Kidney capillary endothelial cell (primary cell): ENCODE results near the gene NIPAL1.

Source experiments
- DNase-seq: peaks from one replicate; pipeline ENCODE4 v3.0.0-alpha.2; 2018; ENCODE audit warnings: low spot score

NIPAL1 gene

GRCh38 chr4:48027653-48028052 is 11.1 kb downstream of the NIPAL1 start:
- no peak for DNase-seq

GRCh38 chr4:48028696-48029095 is 12.1 kb downstream of the NIPAL1 start:
- no peak for DNase-seq

GRCh38 chr4:48030470-48030869 is 13.9 kb downstream of the NIPAL1 start:
- no peak for DNase-seq

- no peak for DNase-seq
These were observed 15.4 kb downstream of the NIPAL1 start for GRCh38 chr4:48031802-48032525.

GRCh38 chr4:48032721-48033120 is 16.1 kb downstream of the NIPAL1 start:
- no peak for DNase-seq

- DNase-seq: no peak
These were observed 16.8 kb downstream of the NIPAL1 start for GRCh38 chr4:48033412-48033811.

- peak; percentile 11 for DNase-seq
These were observed 17.3 kb downstream of the NIPAL1 start for GRCh38 chr4:48033825-48034413.

- DNase-seq: no peak
These were observed 19.4 kb downstream of the NIPAL1 start for GRCh38 chr4:48035952-48036351.

- DNase-seq: no peak
These were observed 20.5 kb downstream of the NIPAL1 start for GRCh38 chr4:48037117-48037462.

GRCh38 chr4:48038666-48039065 is 22.1 kb downstream of the NIPAL1 start:
- DNase-seq: no peak

GRCh38 chr4:48039561-48039960 is 23.0 kb downstream of the NIPAL1 start:
- DNase-seq: no peak

GRCh38 chr4:48041535-48042137 is 25.1 kb downstream of the NIPAL1 start:
- no peak for DNase-seq

- DNase-seq: no peak
These were observed 26.4 kb downstream of the NIPAL1 start for GRCh38 chr4:48042979-48043461.

GRCh38 chr4:48043504-48043903 is 26.9 kb downstream of the NIPAL1 start:
- no peak for DNase-seq

GRCh38 chr4:48044298-48044697 is 27.7 kb downstream of the NIPAL1 start:
- no peak for DNase-seq

- no peak for DNase-seq
These were observed 29.5 kb downstream of the NIPAL1 start for GRCh38 chr4:48046059-48046458.

- DNase-seq: no peak
These were observed 30.9 kb downstream of the NIPAL1 start for GRCh38 chr4:48047421-48047844.

- DNase-seq: no peak
These were observed 31.3 kb downstream of the NIPAL1 start for GRCh38 chr4:48047896-48048295.

- DNase-seq: no peak
These were observed 32.9 kb downstream of the NIPAL1 start for GRCh38 chr4:48049483-48049882.

GRCh38 chr4:48051078-48051477 is 34.5 kb downstream of the NIPAL1 start:
- no peak for DNase-seq

GRCh38 chr4:48058617-48059530 is 42.3 kb downstream of the NIPAL1 start:
- DNase-seq: no peak

- no peak for DNase-seq
These were observed 47.8 kb downstream of the NIPAL1 start for GRCh38 chr4:48064349-48064748.
